ENCODE results near the gene C1QTNF9.
"Not testable (repeated sequence)": the region's sequence is repeated elsewhere in the genome, so short reads cannot be mapped to it uniquely, and the experiment has no call there.

Gene C1QTNF9

DNA sequence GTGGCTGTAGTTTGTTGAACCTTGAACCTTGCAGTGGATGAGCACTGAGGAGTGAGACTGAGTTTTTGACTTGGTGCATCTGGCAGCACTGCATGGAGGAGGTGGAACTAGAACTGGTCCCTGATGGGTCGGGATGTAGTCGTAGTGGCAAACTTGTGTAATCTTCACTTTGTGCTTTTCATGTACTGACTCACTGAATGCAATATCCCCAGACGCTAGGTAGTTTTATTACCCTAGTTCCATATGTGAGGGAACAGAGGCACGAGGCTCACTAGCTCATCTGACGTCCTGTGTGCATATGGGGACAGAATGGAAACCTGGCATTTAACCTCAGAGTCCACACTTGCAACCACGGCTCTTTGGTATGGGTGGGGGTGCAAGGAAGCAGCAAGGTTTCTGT is 10.3 kb downstream of the C1QTNF9 start:
- DNase-seq (ENCODE audit: low read depth in 4 of 4, low spot score in 1 of 4): not testable (repeated sequence)

DNA sequence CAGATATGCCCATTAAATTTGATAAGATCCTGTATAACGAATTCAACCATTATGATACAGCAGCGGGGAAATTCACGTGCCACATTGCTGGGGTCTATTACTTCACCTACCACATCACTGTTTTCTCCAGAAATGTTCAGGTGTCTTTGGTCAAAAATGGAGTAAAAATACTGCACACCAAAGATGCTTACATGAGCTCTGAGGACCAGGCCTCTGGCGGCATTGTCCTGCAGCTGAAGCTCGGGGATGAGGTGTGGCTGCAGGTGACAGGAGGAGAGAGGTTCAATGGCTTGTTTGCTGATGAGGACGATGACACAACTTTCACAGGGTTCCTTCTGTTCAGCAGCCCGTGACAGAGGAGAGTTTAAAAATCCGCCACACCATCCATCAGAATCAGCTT is 12.0 kb downstream of the C1QTNF9 start:
- DNase-seq (ENCODE audit: low read depth in 4 of 4, low spot score in 1 of 4): not testable (repeated sequence)

DNA sequence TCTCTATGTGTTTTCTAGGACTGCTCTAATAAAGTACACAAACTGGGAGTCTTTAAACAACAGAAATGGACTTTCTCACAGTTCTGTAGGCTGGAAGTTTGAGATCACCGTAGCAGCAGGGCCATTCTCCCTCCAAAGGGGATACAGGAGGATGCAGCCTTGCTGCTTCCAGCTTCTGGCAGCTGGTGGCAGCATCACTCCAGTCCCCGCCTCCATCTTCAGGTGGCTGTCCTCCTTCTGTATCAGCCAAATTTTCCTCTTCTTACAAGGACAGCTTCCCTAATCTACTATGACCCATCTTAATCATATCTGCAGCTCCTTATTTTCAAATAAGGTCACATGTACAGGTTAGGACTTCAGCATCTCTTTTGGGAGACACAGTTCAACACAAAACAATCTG is 13.1 kb downstream of the C1QTNF9 start:
- DNase-seq (ENCODE audit: low read depth in 4 of 4, low spot score in 1 of 4): not testable (repeated sequence)

DNA sequence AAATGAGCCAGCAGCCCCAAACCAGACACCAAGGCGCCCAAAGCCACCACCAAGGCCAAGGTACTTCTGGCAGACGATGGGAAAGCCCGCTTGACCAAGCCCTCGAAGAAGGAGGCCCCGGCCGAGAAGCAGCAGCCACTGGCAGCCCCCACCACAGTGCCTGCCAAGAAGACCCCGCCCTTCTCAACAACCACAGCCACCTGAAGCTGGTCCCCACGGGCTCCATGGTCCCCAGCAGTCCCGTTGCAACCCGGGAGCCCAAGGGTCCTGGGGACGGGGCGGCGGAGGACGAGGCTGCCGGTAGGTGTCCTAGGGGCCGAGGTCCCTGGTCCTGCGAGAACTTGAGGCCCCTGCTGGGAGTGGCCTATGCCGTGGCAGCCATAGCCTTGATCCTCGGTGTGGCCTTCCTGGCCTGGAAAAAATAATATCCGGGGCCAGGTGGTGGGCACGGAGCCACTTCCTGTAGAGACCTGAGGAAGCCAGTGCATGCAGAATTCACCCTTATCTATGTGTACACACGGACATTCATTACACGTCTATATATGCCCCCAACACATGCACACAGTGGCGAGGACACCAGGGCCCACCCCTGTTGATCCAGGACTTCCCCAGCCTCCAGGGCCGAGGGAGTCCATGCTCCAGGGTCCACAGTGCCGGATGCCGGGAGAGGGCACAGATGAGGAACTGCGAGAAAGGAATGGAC is 13.8 kb downstream of the C1QTNF9 start:
- no peak for DNase-seq (ENCODE audit: low read depth in 4 of 4, low spot score in 1 of 4)

DNA sequence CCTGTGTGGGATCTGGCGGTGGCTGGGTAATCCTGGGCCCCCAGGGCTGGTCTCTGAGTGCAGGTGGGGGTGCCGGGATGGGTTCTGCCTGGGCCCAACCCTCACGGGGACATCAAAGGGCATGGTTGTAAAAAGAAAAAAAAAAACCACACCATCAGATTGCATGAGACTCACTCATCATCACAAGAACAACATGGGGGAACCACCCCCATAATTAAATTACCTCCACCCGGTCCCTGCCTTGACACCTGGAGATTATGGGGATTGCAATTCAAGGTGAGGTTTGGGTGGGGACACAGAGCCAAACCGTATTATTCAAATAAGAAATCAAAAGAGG is 14.3 kb downstream of the C1QTNF9 start:
- no peak for DNase-seq (ENCODE audit: low read depth in 4 of 4, low spot score in 1 of 4)

DNA sequence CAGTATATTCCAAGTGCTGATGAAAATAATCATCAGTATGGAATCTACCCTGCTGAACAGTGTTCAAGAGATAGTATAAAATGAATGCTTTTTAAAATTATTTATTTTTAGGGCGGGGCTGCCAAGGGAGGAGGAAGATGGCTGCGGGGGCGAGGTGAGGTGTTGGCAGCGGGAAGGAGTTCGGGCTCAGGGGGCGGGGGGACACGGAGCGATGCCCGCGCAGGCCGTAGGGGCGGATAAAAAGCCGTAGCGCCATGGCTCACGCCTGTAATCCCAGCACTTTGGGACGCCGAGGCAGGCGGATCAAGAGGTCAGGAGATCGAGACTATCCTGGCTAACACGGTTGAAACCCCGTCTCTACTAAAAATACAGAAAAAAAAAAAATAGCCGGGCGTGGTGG is 18.2 kb downstream of the C1QTNF9 start:
- DNase-seq (ENCODE audit: low read depth in 4 of 4, low spot score in 1 of 4): not testable (repeated sequence)

DNA sequence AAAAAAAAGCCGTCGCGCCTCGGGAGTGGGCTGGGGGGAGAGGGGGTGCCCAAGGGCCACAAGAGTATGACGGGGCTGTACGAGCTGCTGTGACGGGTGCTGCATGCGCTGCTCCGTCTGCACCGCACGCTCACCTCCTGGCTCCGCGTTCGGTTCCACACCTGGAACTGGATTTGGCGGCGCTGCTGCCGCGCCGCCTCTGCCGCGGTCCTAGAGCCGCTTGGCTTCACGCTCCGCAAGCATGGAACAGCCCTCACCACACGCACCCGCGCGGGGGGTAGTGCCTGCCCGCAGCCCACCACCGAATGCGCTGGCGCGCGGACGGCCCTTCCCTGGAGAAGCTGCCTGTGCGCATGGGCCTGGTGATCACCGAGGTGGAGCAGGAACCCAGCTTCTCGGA is 18.8 kb downstream of the C1QTNF9 start:
- no peak for DNase-seq (ENCODE audit: low read depth in 4 of 4, low spot score in 1 of 4)

DNA sequence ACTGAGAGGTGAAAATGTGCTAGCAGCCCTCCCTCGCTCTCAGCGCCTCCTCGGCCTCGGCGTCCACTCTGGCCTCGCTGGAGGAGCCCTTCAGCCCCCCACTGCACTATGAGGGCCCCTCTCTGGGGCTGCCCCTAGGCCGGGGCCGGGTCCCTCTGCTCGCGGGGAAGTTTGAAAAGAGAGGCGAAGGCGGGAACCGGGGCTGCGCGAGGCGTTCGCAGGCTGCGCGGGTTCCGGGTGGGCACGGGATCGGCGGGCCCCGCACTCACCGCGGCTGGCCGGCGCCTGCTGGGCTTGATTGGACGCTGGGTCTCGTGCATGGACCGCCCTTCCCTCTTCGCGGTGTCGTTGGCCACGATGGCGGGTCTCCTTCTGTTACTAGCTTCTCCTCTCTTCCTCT is 29.3 kb downstream of the C1QTNF9 start:
- no peak for DNase-seq (ENCODE audit: low read depth in 4 of 4, low spot score in 1 of 4)

DNA sequence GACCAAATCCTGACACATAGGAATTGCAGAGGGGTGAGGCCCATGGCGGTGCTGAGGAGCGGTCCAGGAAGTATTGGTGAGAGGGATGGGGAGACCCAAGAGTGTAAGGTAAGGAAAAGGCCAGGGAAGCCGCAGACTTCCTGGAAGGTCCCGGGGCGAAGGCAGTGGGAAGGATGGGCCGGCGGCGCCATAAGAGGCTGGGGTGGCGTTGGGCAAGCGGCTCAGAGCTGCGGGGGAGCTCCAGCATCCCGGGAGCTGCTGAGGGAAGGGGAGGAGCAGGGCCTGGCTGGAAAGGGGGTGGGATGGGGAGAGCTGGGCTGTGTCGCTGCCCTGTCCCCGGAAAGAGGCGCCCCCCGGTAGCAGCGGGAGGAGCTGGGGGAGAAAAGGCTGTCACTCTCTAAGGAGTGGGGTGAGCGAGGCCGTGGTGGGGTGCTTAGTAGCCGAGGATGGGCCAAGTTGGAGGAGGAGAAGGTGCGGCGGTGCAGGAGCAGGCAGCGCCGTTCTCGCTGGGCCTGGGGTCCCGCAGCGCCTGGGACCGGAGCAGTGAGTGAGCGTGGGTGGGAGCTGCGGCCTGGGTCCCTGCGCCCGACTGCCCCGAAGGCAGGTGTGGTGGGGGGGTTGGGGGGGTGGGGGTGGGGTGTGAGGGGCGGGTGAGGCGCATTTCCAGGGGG is 30.7 kb downstream of the C1QTNF9 start:
- DNase-seq (ENCODE audit: low read depth in 4 of 4, low spot score in 1 of 4): no peak

DNA sequence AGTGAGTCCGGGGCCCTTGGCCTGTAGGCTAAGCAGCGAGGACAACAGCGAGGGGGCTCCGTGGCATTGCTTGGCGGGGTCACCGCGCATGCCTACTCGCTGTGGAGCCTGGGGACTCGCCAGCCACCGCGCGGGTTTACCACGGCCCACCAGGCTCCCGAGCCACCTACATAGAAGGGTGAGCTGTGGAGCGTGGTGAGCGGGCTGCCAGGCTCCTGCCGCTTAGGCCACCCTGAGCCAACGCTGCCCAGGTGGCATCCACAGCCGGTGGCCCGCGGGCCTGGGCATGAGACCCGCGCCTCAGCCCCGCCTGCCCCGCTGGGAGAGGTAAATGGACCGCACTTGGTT is 31.2 kb downstream of the C1QTNF9 start:
- no peak for DNase-seq (ENCODE audit: low read depth in 4 of 4, low spot score in 1 of 4)

DNA sequence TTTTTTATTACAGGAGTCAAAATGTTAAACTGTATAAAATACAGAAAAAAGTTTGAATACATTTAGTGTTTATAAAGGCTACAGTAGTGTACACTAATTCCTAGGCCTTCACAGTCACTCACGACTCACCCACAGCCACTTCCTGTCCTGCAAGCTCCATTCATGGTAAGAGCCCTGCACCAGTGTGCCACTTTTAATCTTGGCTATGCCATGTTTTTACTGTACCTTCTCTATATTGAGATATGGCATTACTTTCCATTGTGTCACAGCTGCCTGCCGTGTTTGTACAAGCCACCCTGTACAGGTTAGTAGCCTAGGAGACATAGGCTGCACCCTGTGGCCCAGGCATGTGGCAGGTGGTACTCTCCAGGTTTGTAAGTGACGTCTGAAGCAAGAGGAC is 32.1 kb downstream of the C1QTNF9 start:
- no peak for DNase-seq (ENCODE audit: low read depth in 4 of 4, low spot score in 1 of 4)

DNA sequence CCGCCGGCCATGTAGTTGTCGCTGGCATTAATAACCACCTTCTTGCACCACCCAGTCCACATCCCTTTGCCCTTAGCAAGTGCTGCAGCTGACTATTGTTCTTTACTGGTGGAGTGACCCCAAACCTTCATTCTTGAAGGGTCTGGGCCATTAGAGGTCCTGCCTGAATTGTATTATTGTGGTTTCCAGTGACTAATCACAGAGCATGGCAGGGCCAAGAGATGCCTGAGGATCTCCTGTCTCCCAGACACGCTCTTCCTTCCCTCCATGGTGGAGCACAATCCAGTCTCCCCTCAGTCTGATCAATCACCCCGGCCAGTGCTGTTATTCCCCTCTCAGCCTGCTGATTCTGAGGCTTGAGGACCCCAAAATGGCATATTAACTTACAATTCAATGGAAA is 39.0 kb downstream of the C1QTNF9 start:
- DNase-seq (ENCODE audit: low read depth in 4 of 4, low spot score in 1 of 4): no peak

DNA sequence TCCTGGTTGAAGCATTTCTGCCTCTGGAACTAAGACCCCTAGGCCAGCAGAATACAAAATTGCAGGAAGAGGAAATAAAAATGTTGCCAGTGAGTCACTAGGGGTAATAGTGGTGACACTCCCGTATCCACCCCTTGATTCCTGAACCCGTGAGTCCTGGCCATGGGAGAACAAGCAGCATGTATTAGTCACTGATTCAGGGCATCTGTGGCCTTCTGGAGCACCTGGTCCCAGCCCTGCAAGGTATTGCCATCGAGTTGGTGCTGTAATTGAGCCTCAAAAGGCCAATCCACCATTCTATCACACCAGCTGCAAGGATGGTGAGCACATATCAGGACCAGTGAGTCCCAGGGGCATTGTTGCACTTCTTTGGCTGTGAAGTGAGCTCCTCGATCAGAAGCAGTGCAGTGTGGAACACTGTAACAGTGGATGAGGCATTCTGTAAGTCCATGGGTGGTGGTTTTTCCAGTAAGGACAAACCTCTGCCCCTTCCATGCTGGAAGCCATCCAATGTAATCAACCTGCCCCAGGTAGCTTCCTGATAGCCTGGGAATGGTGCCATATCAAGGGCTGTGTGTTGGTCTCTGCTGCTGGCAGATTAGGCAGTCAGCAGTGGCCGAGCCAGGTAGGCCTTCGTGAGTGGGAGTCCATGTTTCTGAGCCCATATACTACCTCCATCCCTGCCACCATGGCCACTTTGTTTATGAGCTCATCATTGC is 39.6 kb downstream of the C1QTNF9 start:
- DNase-seq (ENCODE audit: low read depth in 4 of 4, low spot score in 1 of 4): no peak

DNA sequence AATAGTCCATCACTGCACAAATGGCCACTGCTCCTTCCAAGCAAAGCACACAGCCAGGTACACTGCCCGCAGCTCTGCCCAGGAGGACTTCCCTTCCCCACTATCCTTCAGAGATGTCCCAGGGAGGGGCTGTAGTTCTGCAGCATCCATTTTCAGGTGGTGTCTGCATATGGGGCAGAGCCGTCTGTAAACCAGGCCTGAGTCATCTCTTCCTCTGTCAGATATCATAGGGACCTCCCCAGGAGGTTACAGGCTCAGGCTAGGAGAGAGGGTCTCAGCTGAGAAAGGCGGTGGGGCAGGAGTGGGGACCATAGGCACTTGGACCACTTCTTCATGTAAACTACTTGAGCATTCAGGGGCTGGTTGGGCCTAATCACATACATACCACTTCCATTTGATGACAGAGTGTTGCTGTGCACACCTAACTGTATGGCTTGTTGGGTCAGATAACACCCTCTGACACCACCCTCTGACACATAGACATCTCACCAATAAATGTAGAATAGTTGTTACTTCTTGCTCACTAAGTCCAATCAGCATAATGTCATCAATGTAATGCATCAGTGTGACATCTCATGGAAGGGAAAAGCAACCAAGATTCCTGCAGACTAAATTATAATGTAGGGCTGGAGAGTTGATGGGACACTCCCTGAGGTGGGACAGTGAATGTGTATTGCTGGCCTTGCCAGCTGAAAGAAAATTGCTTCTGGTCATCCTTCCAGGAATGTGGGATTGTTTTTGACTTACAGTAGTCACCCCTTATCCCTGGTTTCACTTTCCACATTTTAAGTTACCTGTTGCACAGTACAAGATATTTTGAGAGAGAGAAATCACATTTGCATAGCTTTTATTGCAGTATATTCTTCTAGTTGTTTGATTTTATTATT is 40.6 kb downstream of the C1QTNF9 start:
- not testable (repeated sequence) for DNase-seq (ENCODE audit: low read depth in 4 of 4, low spot score in 1 of 4)

DNA sequence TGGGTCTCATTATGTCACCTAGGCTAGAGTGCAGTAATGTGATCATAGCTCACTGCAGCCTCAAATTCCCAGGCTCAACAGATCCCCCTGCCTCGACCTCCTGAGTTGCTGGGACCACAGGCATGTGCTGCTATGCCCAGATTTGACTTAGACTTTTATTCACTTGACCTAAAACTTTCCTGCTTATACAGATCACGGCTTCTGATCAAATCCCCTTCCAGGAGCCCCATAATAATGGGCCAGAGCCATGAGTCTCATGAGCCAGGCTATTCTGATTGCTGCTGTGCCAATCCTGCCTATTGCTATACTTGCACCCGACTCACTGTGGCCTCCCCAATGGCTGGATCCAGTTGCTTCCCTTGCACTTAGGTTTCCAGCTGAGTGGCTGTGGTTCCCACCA is 42.0 kb downstream of the C1QTNF9 start:
- DNase-seq (ENCODE audit: low read depth in 4 of 4, low spot score in 1 of 4): no peak

DNA sequence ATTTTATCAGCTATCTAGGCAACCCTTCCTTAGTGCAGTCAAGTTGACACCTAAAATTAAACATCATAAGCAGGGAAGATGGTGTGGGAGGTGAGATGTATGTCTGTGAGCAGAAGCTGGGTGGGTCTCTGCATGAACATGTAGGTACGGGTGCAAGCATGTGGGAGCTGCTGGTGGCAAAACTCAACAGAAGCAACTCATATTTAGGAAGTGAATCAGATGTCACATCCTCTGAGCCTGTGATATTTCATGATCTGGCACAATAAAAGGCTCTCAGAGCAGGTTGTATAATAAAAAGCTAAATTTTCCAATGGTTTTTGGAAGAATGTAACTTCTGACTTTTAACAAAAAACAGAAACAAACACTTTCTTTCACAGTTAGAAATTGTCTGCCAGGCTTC is 44.4 kb downstream of the C1QTNF9 start:
- no peak for DNase-seq (ENCODE audit: low read depth in 4 of 4, low spot score in 1 of 4)

DNA sequence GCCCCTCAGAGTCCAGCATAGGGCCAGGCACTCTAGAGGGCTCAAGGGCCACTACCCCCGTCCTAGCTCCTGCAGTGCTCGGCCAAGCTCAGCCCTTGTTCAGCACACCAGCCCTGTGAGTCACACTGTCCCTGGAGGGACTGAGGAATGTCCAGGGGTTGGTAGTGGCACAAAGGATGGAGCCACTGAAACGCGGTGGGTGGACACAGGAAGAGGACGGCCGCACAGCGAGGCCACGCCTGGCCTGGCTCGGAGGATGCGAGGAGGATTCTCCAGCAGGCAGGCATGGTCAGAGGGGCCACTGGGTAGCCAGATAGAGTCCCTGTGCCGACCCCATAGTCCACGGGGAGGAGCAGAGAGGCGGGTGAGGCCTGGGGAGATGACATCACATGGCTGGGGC is 45.7 kb downstream of the C1QTNF9 start:
- no peak for DNase-seq (ENCODE audit: low read depth in 4 of 4, low spot score in 1 of 4)

DNA sequence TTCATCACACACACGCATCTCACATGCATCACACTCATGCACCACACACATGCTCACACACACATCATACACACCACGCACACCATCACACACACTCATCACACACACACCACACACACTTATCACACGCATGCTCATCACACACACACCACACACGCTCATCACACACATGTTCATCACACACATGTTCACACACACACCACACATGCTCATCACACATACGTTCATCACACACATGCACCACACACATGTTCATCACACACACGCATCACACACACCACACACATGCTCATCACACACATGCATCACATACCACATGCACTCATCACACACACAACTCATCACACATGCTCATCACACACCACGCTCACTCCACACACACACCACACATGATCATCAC is 46.9 kb downstream of the C1QTNF9 start:
- no peak for DNase-seq (ENCODE audit: low read depth in 4 of 4, low spot score in 1 of 4)

DNA sequence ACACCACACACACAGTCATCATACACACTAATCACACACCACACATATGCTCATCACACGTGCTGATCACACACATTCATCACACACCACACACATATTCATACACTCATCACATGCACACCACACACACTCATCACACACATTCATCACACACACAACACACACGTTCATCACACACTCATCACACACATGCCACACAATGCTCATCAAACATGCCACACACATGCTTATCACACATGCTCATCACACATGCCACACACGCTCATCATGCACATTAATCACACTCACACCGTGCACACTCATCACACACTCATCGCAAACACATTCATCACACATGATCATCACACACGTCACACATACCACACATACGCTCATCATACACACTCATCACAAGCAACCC is 47.5 kb downstream of the C1QTNF9 start:
- DNase-seq (ENCODE audit: low read depth in 4 of 4, low spot score in 1 of 4): no peak

DNA sequence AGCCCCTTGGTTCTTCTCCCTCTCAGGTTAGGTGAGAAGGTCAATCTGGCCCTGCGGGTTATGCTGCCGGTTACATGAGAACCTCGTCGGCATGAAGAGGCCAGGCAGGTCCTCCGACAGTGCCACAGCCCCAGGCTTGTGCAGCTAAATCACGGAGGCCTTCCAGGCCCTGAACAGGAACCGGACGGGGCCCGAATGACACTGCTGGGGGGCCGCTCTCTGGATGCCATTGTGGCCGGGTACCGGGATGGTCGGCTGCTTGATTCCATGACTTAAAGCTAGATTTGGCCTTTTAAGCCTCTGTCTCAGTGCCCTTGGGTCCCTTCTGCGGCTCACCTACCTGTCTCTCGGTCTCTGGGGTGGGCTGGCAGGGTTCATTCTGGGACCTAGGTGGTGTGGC is 48.4 kb downstream of the C1QTNF9 start:
- no peak for DNase-seq (ENCODE audit: low read depth in 4 of 4, low spot score in 1 of 4)

DNA sequence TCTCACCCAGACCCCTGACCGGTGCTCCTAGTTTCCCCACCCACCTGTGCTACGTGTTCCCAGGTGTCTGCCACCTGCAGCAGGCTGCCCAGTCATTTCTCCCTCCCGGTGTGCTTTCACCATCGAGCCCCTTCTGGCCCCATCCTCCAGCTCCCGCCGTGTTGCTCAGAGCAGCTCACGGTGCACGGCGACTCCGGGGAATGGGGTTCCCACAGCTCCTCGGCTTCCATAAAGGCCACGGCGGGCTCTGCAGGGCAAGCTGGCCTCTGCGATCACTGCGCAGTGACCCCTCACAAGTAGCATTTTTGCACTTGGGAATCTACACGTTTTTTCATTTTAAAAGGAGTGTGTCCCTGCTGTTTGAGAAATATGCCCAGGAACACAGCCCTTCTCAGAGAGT is 49.5 kb downstream of the C1QTNF9 start:
- not testable (repeated sequence) for DNase-seq (ENCODE audit: low read depth in 4 of 4, low spot score in 1 of 4)

DNA sequence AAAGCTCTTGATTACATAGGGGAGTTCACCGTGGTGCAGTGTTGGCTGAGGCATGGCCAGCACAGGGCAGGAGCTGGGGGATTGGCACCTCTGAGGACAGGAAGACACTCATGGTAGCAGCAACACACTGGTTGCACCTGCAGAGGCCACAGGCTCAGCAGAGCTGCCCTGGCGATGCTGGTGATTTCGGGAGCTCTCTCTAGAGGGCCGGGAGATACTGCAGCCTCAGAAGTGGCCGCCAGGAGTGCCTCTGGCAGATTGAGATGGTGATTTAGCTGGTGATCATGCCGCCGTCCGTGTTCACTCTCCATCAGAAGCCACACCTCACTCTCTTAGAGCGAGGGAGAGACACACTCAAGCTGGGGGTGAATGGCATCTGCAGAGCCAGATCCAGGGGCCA is 49.9 kb downstream of the C1QTNF9 start:
- not testable (repeated sequence) for DNase-seq (ENCODE audit: low read depth in 4 of 4, low spot score in 1 of 4)
